Neural cell (in vitro differentiated cells): ENCODE measurements around the gene NT5C3A. TPM values are rescaled to one million over a fixed set of nuclear protein-coding genes. Genes with fewer than 3 reads are reported as not detected.
A peak's percentile ranks its signal among the peaks of the same experiment; 100 is the strongest.

Experiments used
- H2AFZ ChIP-seq: fragments of 200-600, 300-800 bp; sonication (generic), shearing (Covaris generic); 2 replicates; pipeline ENCODE4 v1.6.0; 2014; ENCODE audit warnings: low read depth, mild to moderate bottlenecking, antibody characterized with exemption, low read length, moderate library complexity
- H3F3A ChIP-seq: fragments of 200-600 bp; shearing (Covaris generic); 2 replicates; pipeline ENCODE4 v1.6.1; 2016; ENCODE audit warnings: mild to moderate bottlenecking, moderate library complexity, mixed read lengths, antibody characterized with exemption, low read length; ENCODE audit not compliant: insufficient read depth, poor library complexity, severe bottlenecking
- H3K27ac ChIP-seq: fragments of 200-600, 300-800 bp; sonication (generic), shearing (Covaris generic); 2 replicates; pipeline ENCODE4 v1.5.1; 2014; ENCODE audit warnings: mild to moderate bottlenecking, low read length, moderate library complexity
- H3K27me3 ChIP-seq: fragments of 300-800, 200-600 bp; sonication (generic), shearing (Covaris generic); 2 replicates; pipeline ENCODE4 v1.6.0; 2014; ENCODE audit warnings: mild to moderate bottlenecking, low read depth, low read length, moderate library complexity; ENCODE audit not compliant: insufficient read depth
- H3K36me3 ChIP-seq: fragments of 300-800, 200-600 bp; sonication (generic), shearing (Covaris generic); 2 replicates; pipeline ENCODE4 v1.5.1; 2014; ENCODE audit warnings: mild to moderate bottlenecking, antibody characterized with exemption, low read length, moderate library complexity; ENCODE audit not compliant: insufficient read depth
- H3K4me2 ChIP-seq: fragments of 300-800, 200-600 bp; sonication (generic), shearing (Covaris generic); 2 replicates; pipeline ENCODE4 v1.6.0; 2014; ENCODE audit warnings: mild to moderate bottlenecking, low read length
- H3K4me3 ChIP-seq: fragments of 300-800, 200-600 bp; sonication (generic), shearing (Covaris generic); 2 replicates; pipeline ENCODE4 v1.5.1; 2014; ENCODE audit warnings: mild to moderate bottlenecking, low read length, moderate library complexity
- H3K79me2 ChIP-seq: fragments of 200-600 bp; shearing (Covaris generic); replicated peaks from 2 replicates; pipeline ENCODE4 v1.6.0; 2014; ENCODE audit warnings: mild to moderate bottlenecking, low read length, moderate library complexity; ENCODE audit not compliant: insufficient read depth
- H3K9ac ChIP-seq: fragments of 300-800, 200-600 bp; sonication (generic), shearing (Covaris generic); 2 replicates; pipeline ENCODE4 v1.6.1; 2016; ENCODE audit warnings: mild to moderate bottlenecking, low read length, mixed read lengths
- H3K9me2 ChIP-seq: fragments of 200-600 bp; shearing (Covaris generic); 2 replicates; pipeline ENCODE4 v1.6.1; 2016; ENCODE audit warnings: mild to moderate bottlenecking, low read length, mixed read lengths; ENCODE audit not compliant: insufficient read depth
- H3K9me3 ChIP-seq: fragments of 200-600, 300-800 bp; sonication (generic), shearing (Covaris generic); 2 replicates; pipeline ENCODE4 v1.6.1; 2016; ENCODE audit warnings: mild to moderate bottlenecking, mixed run types, low read length, moderate library complexity, mixed read lengths
- H4K20me1 ChIP-seq: fragments of 200-600 bp; shearing (Covaris generic); 2 replicates; pipeline ENCODE4 v1.6.1; 2016; ENCODE audit warnings: mild to moderate bottlenecking, mixed run types; ENCODE audit not compliant: insufficient read depth
- CTCF ChIP-seq: fragments of 450-650 bp; IDR thresholded peaks from 2 replicates; pipeline ENCODE4 v1.5.1; 2014; ENCODE audit warnings: antibody characterized with exemption, mild to moderate bottlenecking, moderate library complexity; ENCODE audit not compliant: poor library complexity, severe bottlenecking
- EP300 ChIP-seq: fragments of 450-650 bp; conservative IDR thresholded peaks from 2 replicates; pipeline ENCODE4 v1.6.1; 2014; ENCODE audit warnings: antibody characterized with exemption, mild to moderate bottlenecking, moderate library complexity; ENCODE audit not compliant: poor library complexity, severe bottlenecking
- EZH2 ChIP-seq: fragments of 200-600, 300-800 bp; shearing (Covaris generic), sonication (generic); IDR thresholded peaks from 2 replicates; pipeline ENCODE4 v1.6.1; 2014; ENCODE audit warnings: antibody characterized with exemption, low read length, borderline replicate concordance, mild to moderate bottlenecking; ENCODE audit not compliant: insufficient read depth, poor library complexity, severe bottlenecking
- MXI1 ChIP-seq: fragments of 450-650 bp; conservative IDR thresholded peaks from 2 replicates; pipeline ENCODE4 v1.6.1; 2014; ENCODE audit warnings: antibody characterized with exemption, mild to moderate bottlenecking; ENCODE audit not compliant: poor library complexity, severe bottlenecking
- POLR2AphosphoS5 ChIP-seq: IDR thresholded peaks from 2 replicates; pipeline ENCODE4 v1.6.1; 2012
- RAD21 ChIP-seq: fragments of 450-650 bp; conservative IDR thresholded peaks from 2 replicates; pipeline ENCODE4 v1.6.1; 2014; ENCODE audit warnings: antibody characterized with exemption, mild to moderate bottlenecking, moderate library complexity
- REST ChIP-seq: IDR thresholded peaks from 2 replicates; pipeline ENCODE4 v1.6.1; 2012; ENCODE audit warnings: borderline replicate concordance
- SMC3 ChIP-seq: fragments of 450-650 bp; conservative IDR thresholded peaks from 2 replicates; pipeline ENCODE4 v1.6.1; 2014; ENCODE audit warnings: antibody characterized with exemption, mild to moderate bottlenecking, moderate library complexity; ENCODE audit not compliant: poor library complexity
- TAF1 ChIP-seq: IDR thresholded peaks from 2 replicates; pipeline ENCODE4 v1.6.1; 2012; ENCODE audit warnings: low read depth
- polyA plus RNA-seq: library from polyadenylated mRNA; depleted of rRNA; stranded (reverse); fragments of >200 nt; gene quantifications from 2 replicates; pipeline ENCODE4 v1.2.3, GENCODE V29; 2014

Gene NT5C3A
- polyA plus RNA-seq, 1 donor from 2014 or later = 99.2 TPM

GRCh38 chr7:33109758-33110238 lies 47.2 kb upstream of the NT5C3A start:
- no peak overlapping the region for H3K27ac ChIP-seq
- H3K9me2 ChIP-seq = no peaks in the 10 kb centered on the region
- H3K79me2 ChIP-seq = peaks cover 38% of the 10 kb centered on the region
- H3K4me2 ChIP-seq = no peak overlapping the region
- peak overlapping the region; percentile 58 for H2AFZ ChIP-seq
- H3K36me3 ChIP-seq = no peaks in the 10 kb centered on the region
- H4K20me1 ChIP-seq = no peaks in the 10 kb centered on the region
- no peaks in the 10 kb centered on the region for H3K9me3 ChIP-seq
- no peaks in the 10 kb centered on the region for H3K27me3 ChIP-seq
- no peaks in the 10 kb centered on the region for H3F3A ChIP-seq
- TF ChIP-seq REST (no peak), CTCF (peak; percentile 13), MXI1 (no peak), EP300 (no peak), TAF1 (no peak), EZH2 (no peak)
- H3K4me3 ChIP-seq = peak overlapping the region; percentile 82
- peak overlapping the region; percentile 58 for H3K9ac ChIP-seq

- Histone ChIP-seq H3K9me3 (no peaks in the 10 kb centered on the region), H3K27ac (no peak within 1 kb of the TSS), H4K20me1 (no peaks in the 10 kb centered on the region), H3K9ac (peak within 1 kb of the TSS; percentile 71), H3F3A (no peaks in the 10 kb centered on the region), H3K4me3 (peak within 1 kb of the TSS; percentile 82), H3K27me3 (no peaks in the 10 kb centered on the region), H3K9me2 (no peaks in the 10 kb centered on the region), H3K79me2 (peaks cover 44% of the 10 kb centered on the region), H2AFZ (peak within 1 kb of the TSS; percentile 58), H3K4me2 (peak within 1 kb of the TSS; percentile 69), H3K36me3 (no peaks in the 10 kb centered on the region)
- TF ChIP-seq EZH2 (no peak), RAD21 (peak; percentile 49), EP300 (peak; percentile 20), TAF1 (no peak), POLR2AphosphoS5 (no peak), REST (no peak), MXI1 (peak; percentile 70), SMC3 (peak; percentile 64), CTCF (peak; percentile 83)
Measured at GRCh38 chr7:33109005-33109757, 46.6 kb upstream of the NT5C3A start, which contains the start of gene RP9. Gene RP9 (minus strand): TSS chr7:33109404. CDS start chr7:33109372, 32 bp downstream.
